GM18511 (cell line): ENCODE measurements around the gene DSCAM.

Experiments
- ATAC-seq: cut with Tn5 transposase; IDR thresholded peaks from one replicate; pipeline ENCODE4 v1.9.1; 2021; ENCODE audit warnings: mild to moderate bottlenecking, moderate library complexity; ENCODE audit not compliant: unreplicated experiment

DSCAM gene

DNA sequence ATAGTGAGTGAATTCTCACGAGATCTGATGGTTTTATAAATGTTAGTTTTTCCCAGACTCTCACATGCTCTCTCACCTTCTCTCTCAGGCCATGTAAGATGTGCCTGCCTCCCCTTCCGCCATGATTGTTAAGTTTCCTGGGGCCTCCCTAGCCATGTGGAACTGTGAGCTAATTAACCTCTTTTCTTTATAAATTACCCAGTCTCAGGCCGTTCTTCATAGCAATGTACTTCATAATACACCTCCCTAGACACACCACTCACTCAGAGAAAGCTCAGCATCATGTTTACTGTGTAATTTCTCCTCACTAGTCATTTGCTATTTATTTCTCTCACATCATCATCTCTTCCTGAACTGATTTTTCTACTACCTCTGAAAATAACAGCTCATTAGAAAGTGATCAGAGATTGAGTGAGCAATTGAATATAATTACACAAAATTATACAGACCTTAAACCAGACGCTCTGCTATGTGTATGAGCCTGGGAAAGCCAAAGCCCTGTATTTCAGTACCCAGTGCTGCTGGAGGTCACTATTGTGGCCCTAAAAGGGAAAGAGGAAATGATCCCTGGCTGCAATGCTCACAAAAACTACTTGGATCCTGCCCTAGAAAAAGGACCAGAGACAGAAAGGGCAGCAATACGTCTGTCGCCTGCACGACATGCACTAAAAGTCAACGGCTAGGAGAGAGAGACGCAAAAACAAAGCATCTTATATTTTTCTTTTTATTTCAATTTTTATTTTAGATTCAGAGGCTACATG is 284.5 kb downstream of the DSCAM start:
- no peak for ATAC-seq

- no peak for ATAC-seq
These were observed 290.5 kb downstream of the DSCAM start for GRCh38 chr21:40556442-40556968.

- no peak for ATAC-seq
These were observed 291.9 kb downstream of the DSCAM start for GRCh38 chr21:40555021-40555528.

DNA sequence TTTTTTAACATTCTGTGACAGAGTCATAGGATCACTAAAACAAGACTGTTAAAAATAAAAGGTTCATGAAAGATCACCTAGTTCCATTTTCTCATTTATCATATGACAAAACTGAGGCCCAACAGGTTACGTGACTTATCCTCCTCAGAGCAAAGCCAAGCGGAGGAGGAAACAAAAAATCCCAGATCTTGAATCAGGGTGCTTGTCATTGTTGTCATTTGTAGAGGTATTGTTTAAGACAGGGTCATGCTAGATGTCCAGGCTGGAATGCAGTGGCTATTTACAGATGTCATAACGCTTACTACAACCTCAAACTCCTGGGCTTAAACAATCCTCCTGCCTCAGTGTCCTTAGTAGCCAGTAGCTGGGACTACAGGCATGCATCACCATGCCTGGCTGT is 293.2 kb downstream of the DSCAM start:
- ATAC-seq = no peak

DNA sequence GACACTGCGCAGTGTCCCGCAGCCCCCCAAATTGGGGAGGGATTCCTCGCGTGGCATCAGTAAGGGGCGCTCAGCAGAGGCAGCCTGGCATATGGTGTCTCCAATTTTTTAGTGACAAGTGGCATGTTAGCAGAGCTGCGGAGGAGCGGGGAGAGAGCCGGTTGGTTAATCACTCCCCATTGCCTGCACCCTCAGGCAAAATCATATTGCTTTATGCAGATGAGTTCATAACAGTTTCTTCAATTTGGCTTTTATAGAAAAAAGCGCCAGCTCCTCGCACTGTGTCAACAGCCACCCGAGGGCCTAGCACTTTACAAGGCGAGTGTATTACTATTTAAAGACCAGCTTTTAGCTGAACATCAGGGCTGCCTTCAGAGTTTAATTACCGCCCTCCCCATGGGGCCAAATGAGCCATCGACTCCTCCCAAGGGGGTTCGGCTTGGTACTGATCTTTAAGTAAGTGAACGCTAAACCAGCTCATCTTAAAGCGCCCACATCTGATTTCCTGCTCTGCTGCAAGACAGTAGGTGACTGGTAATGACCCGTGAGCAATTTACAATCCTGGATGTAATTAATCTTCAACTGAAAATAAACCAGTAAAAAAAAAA is 298.9 kb downstream of the DSCAM start:
- ATAC-seq = no peak

DNA sequence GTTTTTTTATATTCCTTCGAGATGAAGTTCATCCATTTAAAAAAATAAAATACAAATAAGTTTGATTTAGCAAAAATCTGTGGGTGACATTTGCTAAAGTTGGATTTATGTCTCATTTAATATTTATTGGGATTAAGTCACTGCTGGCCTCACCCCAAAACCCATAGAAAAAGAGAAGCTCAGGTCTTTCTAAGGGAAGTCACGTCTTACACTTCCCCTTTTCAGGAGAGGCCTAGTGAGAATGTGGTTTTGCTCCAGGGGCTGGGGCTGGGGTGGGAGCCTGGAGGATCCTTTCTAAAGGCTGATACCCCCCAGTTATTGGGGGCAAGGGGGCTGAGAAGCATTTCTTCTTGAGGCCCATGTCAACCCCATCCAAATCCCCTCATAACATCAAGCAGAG is 300.3 kb downstream of the DSCAM start:
- ATAC-seq = no peak

DNA sequence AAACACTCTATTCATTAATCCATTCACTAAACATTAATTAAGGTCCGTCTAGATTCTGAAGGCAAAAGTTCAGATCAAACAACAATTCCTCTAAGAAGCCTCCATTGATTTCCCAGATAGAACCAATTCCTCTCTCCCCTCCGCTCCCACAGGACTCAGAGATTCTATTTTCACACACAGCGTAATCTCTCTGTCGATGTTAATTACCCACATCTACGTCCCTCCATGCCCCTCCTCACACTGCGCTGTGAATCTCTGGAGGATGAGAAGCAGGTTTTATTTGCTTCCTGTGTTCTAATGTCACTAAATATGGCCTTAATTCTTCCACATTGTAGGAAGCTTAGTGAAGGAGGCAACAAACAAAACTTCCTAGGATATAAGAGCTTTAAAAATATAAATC is 306.7 kb downstream of the DSCAM start:
- ATAC-seq = no peak

GRCh38 chr21:40534886-40535285 is 312.1 kb downstream of the DSCAM start:
- ATAC-seq = no peak

DNA sequence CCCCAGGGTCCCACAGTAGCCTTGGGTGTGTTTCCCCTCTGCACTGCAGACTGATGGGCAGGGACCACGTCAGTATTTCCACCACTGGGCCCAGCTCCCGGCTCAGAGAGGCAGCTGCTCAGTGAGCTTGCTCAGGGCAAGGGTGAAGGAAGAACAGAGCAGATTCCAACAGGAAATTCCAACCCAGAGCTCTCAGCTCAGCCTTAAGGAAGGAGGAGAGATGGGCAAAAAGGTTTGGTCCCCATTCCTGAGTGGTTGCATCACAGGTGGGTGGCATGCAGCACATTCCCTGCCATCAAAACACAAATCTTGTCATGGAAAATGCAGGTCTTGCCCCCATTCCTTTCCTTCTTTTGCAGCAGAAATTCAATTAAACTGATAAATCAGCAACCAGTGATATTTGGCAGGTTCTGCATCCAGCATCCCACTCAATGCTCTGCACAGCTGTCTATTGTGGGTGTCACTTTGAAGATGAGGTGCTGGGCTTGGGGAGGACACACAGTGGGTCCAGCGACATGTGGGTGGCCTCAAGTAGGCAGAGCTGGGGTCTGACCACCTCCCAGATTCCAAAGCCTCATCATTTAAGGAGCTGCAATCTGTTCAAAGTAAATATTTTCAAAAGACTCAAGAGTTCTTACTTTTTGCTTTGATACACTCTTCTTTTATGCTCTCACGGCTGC is 315.4 kb downstream of the DSCAM start:
- ATAC-seq = no peak

DNA sequence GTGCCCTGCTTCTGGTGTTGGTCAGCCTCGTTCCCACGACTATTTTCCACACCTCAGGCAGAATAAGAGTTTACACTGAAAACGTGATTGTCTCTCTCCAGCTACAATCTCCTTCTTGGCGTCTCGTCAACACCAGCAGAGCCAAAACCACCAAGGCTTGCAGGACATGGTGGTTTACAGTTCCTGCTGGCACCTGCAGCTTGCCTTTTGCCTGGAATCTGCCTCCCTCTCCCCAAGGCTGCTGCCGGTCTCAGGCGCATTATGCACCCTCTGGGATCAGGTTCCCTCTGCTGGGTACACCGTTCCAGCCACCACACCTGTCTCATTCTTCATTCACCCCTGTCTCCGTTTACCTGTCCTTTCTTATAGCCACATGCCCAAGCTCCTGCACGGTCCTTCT is 315.9 kb downstream of the DSCAM start:
- no peak for ATAC-seq

GRCh38 chr21:40517646-40518045 is 329.3 kb downstream of the DSCAM start:
- ATAC-seq = no peak

DNA sequence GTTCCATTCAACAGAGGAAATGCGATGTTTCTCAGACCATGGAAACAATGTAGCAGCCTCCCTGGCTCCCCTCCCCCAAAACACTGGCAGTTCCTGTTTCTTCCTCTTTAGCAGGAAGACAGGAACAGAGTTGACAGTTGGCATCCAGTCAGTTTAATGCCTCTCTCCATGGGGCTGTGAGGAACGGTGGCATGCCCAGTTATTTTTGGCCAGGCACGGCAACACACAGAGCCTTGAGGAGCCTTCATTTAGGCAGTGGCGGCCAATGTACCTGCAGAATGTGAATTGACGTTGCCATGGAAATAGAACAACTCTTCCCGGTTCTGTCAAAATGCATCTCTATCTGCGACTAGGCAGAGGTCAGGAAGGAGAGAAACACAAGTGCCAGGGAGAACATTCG is 330.6 kb downstream of the DSCAM start:
- ATAC-seq = no peak

DNA sequence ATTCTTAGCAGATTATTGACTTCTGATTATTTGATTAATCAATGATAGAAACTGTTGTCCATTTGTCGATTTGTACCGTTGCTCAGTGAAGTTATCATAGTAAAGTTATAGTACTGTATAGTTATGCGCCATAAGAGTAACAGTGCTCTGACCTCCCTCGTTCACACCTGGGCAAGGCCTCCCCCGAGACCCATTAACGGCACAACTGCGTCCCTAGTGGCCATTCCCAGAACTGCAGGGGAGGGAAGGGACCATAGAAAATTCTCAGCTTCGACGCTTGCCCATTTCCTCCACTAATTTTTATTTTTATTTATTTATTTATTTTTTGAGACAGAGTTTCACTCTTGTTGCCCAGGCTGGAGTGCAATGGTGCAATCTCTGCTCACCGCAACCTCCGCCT is 334.4 kb downstream of the DSCAM start:
- ATAC-seq = no peak

- no peak for ATAC-seq
These were observed 339.0 kb downstream of the DSCAM start for GRCh38 chr21:40507978-40508377.

- ATAC-seq = no peak
These were observed 341.3 kb downstream of the DSCAM start for GRCh38 chr21:40505681-40506080.

DNA sequence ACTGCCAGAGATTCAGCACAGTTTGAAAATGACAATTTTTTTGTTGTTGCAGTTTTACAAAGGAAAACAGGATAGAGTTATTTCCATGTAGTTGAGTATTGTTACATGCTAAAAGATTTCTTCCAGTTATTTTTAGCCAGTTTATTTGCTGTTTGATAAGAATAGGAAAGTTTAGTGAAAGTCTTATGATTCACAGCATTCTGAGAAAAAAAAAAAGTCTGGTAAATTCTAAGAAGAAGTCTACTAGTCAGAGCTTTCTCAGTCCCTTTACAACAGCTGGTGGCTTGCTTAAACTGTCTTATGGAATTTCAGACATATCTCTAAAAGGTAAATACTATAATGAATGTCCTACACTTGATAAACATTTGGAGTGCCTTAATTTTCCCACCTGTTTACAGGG is 341.7 kb downstream of the DSCAM start:
- no peak for ATAC-seq

GRCh38 chr21:40504825-40505224 is 342.1 kb downstream of the DSCAM start:
- no peak for ATAC-seq

- no peak for ATAC-seq
These were observed 350.8 kb downstream of the DSCAM start for GRCh38 chr21:40496116-40496515.

GRCh38 chr21:40490408-40490807 is 356.6 kb downstream of the DSCAM start:
- no peak for ATAC-seq

DNA sequence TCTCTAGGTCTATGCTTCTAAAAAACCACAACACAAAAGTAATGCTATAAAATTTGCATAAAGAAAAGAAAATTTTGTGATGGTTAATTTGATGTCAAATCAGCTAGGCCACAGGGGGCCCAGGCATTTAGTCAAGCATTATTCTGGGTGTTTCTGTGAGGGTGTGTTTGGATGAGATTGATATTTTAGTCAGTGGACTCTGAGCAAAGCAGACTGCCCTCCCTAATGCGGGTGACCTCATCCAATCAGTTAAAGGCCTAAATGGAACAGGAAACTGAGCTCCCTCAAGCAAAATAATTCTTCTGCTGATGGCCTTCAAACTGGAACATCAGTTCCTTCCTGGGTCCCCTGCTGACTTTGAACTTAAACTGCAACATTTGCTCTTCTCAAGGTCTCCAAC is 358.0 kb downstream of the DSCAM start:
- ATAC-seq = no peak

GRCh38 chr21:40481764-40482163 is 365.2 kb downstream of the DSCAM start:
- ATAC-seq = no peak

DNA sequence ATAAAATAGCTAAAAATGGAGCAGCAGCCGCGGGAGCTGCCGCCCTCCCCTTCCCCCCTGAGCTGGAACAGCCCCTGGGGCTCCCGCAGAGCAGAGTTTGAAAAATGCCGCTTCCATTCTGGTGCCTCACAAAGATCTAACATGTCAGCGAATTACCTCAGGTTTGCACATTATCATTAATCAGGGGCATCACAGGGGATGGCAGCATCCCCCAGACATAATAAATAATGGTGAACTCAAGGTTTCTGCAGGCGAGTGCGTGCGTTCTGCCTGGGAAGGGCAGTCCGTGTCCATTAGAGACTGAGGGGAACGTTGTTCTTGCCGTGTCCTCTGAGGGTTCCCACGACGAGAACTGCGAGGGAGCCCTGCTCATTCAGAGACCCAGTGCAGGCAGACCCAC is 372.4 kb downstream of the DSCAM start:
- ATAC-seq = no peak
